Mesenchymal stem cell (in vitro differentiated cells and primary cell): ENCODE results near the gene RBPJL.

ENCODE experiments used
- DNase-seq: peaks from one replicate; pipeline ENCODE4 v3.0.0-alpha.2; 2013
- H2AFZ ChIP-seq: one replicate; pipeline ENCODE4 v1.6.1; 2013; ENCODE audit warnings: low read depth, mild to moderate bottlenecking, control low read depth, inconsistent platforms, low read length, moderate library complexity
- H2AK5ac ChIP-seq: 2 replicates; pipeline ENCODE4 v1.6.1; 2013; ENCODE audit warnings: low read length, moderate library complexity, mild to moderate bottlenecking, inconsistent platforms; ENCODE audit not compliant: severe bottlenecking
- H2BK120ac ChIP-seq: one replicate; pipeline ENCODE4 v1.6.1; 2013; ENCODE audit warnings: low read depth, mild to moderate bottlenecking, inconsistent platforms, low read length, moderate library complexity
- H2BK12ac ChIP-seq, 2 experiments: one replicate each; pipeline ENCODE4 v1.6.1; 2013; ENCODE audit warnings: inconsistent platforms in 2 of 2, low read length in 2 of 2, mild to moderate bottlenecking in 2 of 2, moderate library complexity in 2 of 2, control low read depth in 1 of 2
- H2BK15ac ChIP-seq: one replicate; pipeline ENCODE4 v1.6.1; 2013; ENCODE audit warnings: mild to moderate bottlenecking, low read depth, inconsistent platforms; ENCODE audit not compliant: poor library complexity, severe bottlenecking
- H2BK5ac ChIP-seq: 2 replicates; pipeline ENCODE4 v1.6.1; 2013; ENCODE audit warnings: low read depth, mild to moderate bottlenecking, low read length, control low read depth, inconsistent platforms; ENCODE audit not compliant: poor library complexity, severe bottlenecking
- H3K14ac ChIP-seq, 2 experiments: one replicate each; pipeline ENCODE4 v1.6.1; 2013; ENCODE audit warnings: inconsistent platforms in 2 of 2, low read length in 2 of 2, control low read depth in 1 of 2, mild to moderate bottlenecking in 1 of 2, moderate library complexity in 1 of 2
- H3K18ac ChIP-seq, 2 experiments: one replicate each; pipeline ENCODE4 v1.6.1; 2013; ENCODE audit warnings: inconsistent platforms in 2 of 2, low read length in 2 of 2, control low read depth in 1 of 2, low read depth in 1 of 2, mild to moderate bottlenecking in 1 of 2
- H3K23ac ChIP-seq, 2 experiments: one replicate each; pipeline ENCODE4 v1.6.1; 2013; ENCODE audit warnings: inconsistent platforms in 2 of 2, low read length in 2 of 2, mild to moderate bottlenecking in 2 of 2, moderate library complexity in 2 of 2, control low read depth in 1 of 2
- H3K27ac ChIP-seq: 2 replicates; pipeline ENCODE4 v1.5.1; 2013; ENCODE audit warnings: mild to moderate bottlenecking, moderate library complexity, low read length, control low read depth, inconsistent platforms; ENCODE audit not compliant: poor library complexity, severe bottlenecking
- H3K27me3 ChIP-seq, 2 experiments: 2 replicates each; pipeline versions ENCODE4 v1.6.1 to v1.7.0; 2013; ENCODE audit warnings: low read length in 2 of 2, mild to moderate bottlenecking in 2 of 2, moderate library complexity in 2 of 2, control low read depth in 1 of 2, inconsistent platforms in 1 of 2; ENCODE audit not compliant: control insufficient read depth in 1 of 2, insufficient read depth in 1 of 2
- H3K36me3 ChIP-seq, 2 experiments: 2 replicates each; pipeline versions ENCODE4 v1.6.1 to v1.7.0; 2013; ENCODE audit warnings: low read length in 2 of 2, control low read depth in 1 of 2, inconsistent platforms in 1 of 2, low read depth in 1 of 2, mild to moderate bottlenecking in 1 of 2; ENCODE audit not compliant: insufficient read depth in 2 of 2, control insufficient read depth in 1 of 2
- H3K4ac ChIP-seq, 2 experiments: one replicate each; pipeline ENCODE4 v1.6.1; 2013; ENCODE audit warnings: inconsistent platforms in 2 of 2, low read length in 2 of 2, mild to moderate bottlenecking in 2 of 2, moderate library complexity in 2 of 2, control low read depth in 1 of 2, low read depth in 1 of 2
- H3K4me1 ChIP-seq: 2 replicates; pipeline ENCODE4 v1.6.1; 2013; ENCODE audit warnings: low read depth, low read length, control low read depth; ENCODE audit not compliant: control insufficient read depth, insufficient read depth
- H3K4me2 ChIP-seq: 2 replicates; pipeline ENCODE4 v1.6.1; 2013; ENCODE audit warnings: low read length, mild to moderate bottlenecking, inconsistent platforms; ENCODE audit not compliant: poor library complexity, severe bottlenecking
- H3K4me3 ChIP-seq, 2 experiments: 2 replicates each; pipeline versions ENCODE4 v1.5.1 to v1.7.0; 2013; ENCODE audit warnings: low read length in 2 of 2, mild to moderate bottlenecking in 2 of 2, control low read depth in 1 of 2, low read depth in 1 of 2; ENCODE audit not compliant: insufficient read depth in 1 of 2
- H3K79me1 ChIP-seq: replicated peaks from 2 replicates; pipeline ENCODE4 v1.6.1; 2013; ENCODE audit warnings: mild to moderate bottlenecking, control low read depth, low read length, inconsistent platforms; ENCODE audit not compliant: poor library complexity, severe bottlenecking
- H3K9ac ChIP-seq: 2 replicates; pipeline ENCODE4 v1.7.0; 2013; ENCODE audit warnings: mild to moderate bottlenecking, low read length, moderate library complexity
- H3K9me3 ChIP-seq: 2 replicates; pipeline ENCODE4 v1.7.0; 2013; ENCODE audit warnings: mild to moderate bottlenecking, low read length; ENCODE audit not compliant: control insufficient read depth
- H4K8ac ChIP-seq: one replicate; pipeline ENCODE4 v1.6.1; 2013; ENCODE audit warnings: inconsistent platforms, mild to moderate bottlenecking, low read length, moderate library complexity
- H4K91ac ChIP-seq: one replicate; pipeline ENCODE4 v1.6.1; 2013; ENCODE audit warnings: mild to moderate bottlenecking, low read length, inconsistent platforms
- WGBS: methylation state at CpG from one replicate; pipeline ENCODE4 v1.1.7; 2013; ENCODE audit warnings: mixed read lengths; 5-methylcytosine and 5-hydroxymethylcytosine counted together

Gene RBPJL

DNA sequence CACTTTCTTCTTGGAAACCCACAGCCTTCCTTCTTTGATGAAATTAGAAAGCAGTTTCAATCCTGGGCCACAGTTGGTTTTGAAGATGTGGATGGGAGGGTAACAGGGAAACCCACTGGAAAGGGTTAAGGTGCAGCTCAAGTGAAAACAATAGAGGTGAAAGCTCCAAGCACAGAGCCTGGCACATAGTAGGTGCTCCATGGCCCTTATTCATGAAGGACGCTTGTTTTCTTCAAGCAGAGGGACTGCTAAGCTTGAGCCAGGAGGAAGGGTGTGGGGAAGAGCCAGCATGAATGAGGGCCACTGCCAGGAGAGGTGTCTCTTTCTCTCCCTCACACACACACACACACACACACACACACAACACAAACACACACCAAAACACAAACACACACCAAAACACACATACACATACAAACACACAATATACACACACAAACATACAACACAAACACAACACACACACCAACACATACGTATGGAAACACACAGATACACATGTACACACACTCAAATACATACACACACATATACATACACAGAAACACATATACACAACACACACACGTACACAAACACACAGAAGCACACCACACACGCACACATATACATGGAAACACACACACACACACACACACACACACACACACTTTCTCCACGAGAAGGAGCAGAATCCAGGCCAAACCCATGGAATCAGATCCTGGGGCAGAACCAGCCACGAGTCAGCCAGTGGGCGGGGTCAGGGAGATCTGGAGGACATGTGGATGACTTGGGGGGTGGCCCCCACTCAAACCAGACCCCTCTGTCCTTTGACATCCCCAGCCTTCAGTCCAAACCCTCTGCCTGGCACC is 23.7 kb upstream of the RBPJL start:
- Histone ChIP-seq H3K27ac (no peak overlapping the region), H3K9me3 (no peaks in the 10 kb centered on the region), H2AFZ (no peak overlapping the region), H2AK5ac (no peak overlapping the region), H3K23ac (no peak overlapping the region), H3K9ac (no peak overlapping the region), H2BK120ac (no peak overlapping the region), H2BK5ac (no peak overlapping the region), H2BK12ac (no peak overlapping the region), H3K36me3 (no peaks in the 10 kb centered on the region), H3K14ac (no peak overlapping the region), H3K4me2 (no peak overlapping the region), H3K27me3 (peaks cover 6 to 33% of the 10 kb centered on the region in 2 experiments), H3K4ac (no peak overlapping the region), H4K91ac (no peak overlapping the region), H3K4me3 (no peak overlapping the region), H4K8ac (no peak overlapping the region), H3K18ac (no peak overlapping the region), H3K4me1 (no peaks in the 10 kb centered on the region), H2BK15ac (no peak overlapping the region), H3K79me1 (no peaks in the 10 kb centered on the region)
- no peak for DNase-seq
- WGBS = 59% methylated on average over 5 of the region's 7 CpGs

DNA sequence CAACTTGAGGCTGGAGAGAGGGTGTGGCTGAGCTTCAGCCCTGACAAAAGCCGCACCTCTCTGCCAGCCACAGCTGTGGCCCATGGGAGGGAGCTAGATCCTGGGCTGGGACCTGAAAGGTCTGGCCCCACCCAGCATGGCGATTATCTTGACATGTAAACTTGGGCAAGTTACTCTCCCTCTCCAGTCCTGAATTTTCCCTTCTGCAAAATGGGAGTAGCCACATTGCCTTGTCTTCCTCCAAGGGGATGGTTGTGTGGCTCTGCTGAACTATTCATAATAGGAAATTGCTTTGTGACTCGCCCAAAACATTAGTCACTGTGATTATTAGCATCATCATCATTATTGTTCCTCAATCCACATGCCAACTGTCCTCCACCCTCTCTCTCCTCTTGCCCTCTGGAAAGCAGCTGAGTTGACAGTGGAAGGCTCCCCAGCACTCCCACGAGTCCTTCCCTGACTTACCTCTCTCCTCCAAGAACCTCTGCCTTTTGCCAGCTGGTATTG is 23.0 kb upstream of the RBPJL start:
- 54% methylated on average over 4 of the region's 4 CpGs for WGBS

DNA sequence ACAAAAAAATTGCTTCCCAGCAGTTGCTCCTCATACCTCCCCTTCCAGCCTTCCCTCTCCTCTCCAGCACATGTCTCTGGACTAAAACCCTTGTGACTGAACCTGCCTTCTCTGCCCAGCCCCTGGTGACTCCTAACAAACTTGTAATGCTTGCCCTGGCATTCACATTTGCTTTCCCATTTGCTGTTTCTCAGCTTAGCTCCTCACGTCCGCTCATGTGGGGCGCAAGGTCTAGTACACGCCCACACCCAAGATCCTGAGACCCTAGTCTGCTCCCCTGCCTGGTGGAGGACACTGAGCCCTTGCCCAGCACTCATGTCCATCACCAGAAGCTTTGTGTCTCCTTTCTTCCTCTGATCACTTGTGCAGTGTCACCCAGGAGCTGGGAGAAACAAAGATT is 18.3 kb upstream of the RBPJL start:
- Histone ChIP-seq H3K4me3 (no peak overlapping the region), H3K79me1 (no peaks in the 10 kb centered on the region), H3K4ac (no peak overlapping the region), H2BK120ac (no peak overlapping the region), H3K18ac (no peak overlapping the region), H4K8ac (no peak overlapping the region), H2AFZ (no peak overlapping the region), H2BK12ac (no peak overlapping the region), H3K9me3 (no peaks in the 10 kb centered on the region), H3K36me3 (no peaks in the 10 kb centered on the region), H2BK5ac (no peak overlapping the region), H3K27me3 (peaks cover 22 to 27% of the 10 kb centered on the region in 2 experiments), H3K4me2 (no peak overlapping the region), H2AK5ac (no peak overlapping the region), H3K14ac (no peak overlapping the region), H4K91ac (no peak overlapping the region), H3K9ac (no peak overlapping the region), H3K4me1 (peaks cover 5% of the 10 kb centered on the region), H2BK15ac (no peak overlapping the region), H3K27ac (no peak overlapping the region), H3K23ac (no peak overlapping the region)
- WGBS = 89% methylated on average over 4 of the region's 4 CpGs
- no peak for DNase-seq

More for the DNA sequence above, 23.0 kb upstream of the RBPJL start:
- no peaks in the 10 kb centered on the region for H3K36me3 ChIP-seq
- H3K4me2 ChIP-seq = no peak overlapping the region
- no peak overlapping the region for H3K9ac ChIP-seq
- H2BK5ac ChIP-seq = no peak overlapping the region
- H2BK15ac ChIP-seq = no peak overlapping the region
- no peak for DNase-seq
- no peaks in the 10 kb centered on the region for H3K79me1 ChIP-seq
- no peak overlapping the region for H2AK5ac ChIP-seq
- H3K4me1 ChIP-seq = no peaks in the 10 kb centered on the region
- H2AFZ ChIP-seq = no peak overlapping the region
- H3K27me3 ChIP-seq = peaks cover 10 to 39% of the 10 kb centered on the region in 2 experiments
- no peak overlapping the region for H2BK12ac ChIP-seq
- no peak overlapping the region for H3K4me3 ChIP-seq
- no peak overlapping the region for H3K23ac ChIP-seq
- H4K8ac ChIP-seq = no peak overlapping the region
- H3K27ac ChIP-seq = no peak overlapping the region
- H3K18ac ChIP-seq = no peak overlapping the region
- H4K91ac ChIP-seq = no peak overlapping the region
- no peak overlapping the region for H3K4ac ChIP-seq
- no peak overlapping the region for H2BK120ac ChIP-seq
- no peak overlapping the region for H3K14ac ChIP-seq
- no peaks in the 10 kb centered on the region for H3K9me3 ChIP-seq

DNA sequence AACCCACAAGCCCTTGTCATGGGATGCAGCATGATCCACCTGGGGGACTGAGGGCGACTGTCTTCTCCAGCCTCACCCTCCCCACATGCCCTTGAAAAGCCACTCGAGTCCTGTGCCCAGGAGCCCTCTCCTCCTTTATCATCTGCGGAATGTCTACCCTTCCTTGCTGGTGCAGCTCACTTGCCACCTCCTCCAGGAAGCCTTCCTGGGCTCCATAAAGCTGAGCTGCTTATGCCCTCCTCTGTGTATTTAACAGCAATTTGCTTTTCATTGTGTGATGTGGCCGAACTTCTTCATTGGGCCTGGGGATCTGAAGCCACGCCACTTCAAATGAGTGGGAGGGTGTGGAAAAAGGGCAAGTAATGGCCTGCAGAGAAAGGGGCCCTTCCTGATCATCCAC is 17.8 kb upstream of the RBPJL start:
- H2BK120ac ChIP-seq = no peak overlapping the region
- H3K27me3 ChIP-seq = peaks cover 18 to 27% of the 10 kb centered on the region in 2 experiments
- H3K9me3 ChIP-seq = no peaks in the 10 kb centered on the region
- no peak overlapping the region for H2BK12ac ChIP-seq
- H3K27ac ChIP-seq = no peak overlapping the region
- H2BK15ac ChIP-seq = no peak overlapping the region
- H3K36me3 ChIP-seq = no peaks in the 10 kb centered on the region
- no peak overlapping the region for H2BK5ac ChIP-seq
- peaks cover 8% of the 10 kb centered on the region for H3K4me1 ChIP-seq
- no peak overlapping the region for H3K4me2 ChIP-seq
- no peaks in the 10 kb centered on the region for H3K79me1 ChIP-seq
- no peak overlapping the region for H3K18ac ChIP-seq
- H3K4me3 ChIP-seq = no peak overlapping the region
- 94% methylated on average over 5 of the region's 5 CpGs for WGBS
- H2AK5ac ChIP-seq = no peak overlapping the region
- no peak overlapping the region for H3K9ac ChIP-seq
- no peak for DNase-seq
- no peak overlapping the region for H4K91ac ChIP-seq
- H3K14ac ChIP-seq = no peak overlapping the region
- no peak overlapping the region for H2AFZ ChIP-seq
- H4K8ac ChIP-seq = no peak overlapping the region
- H3K4ac ChIP-seq = no peak overlapping the region
- no peak overlapping the region for H3K23ac ChIP-seq
